Stimulated activated naive B cell treated with anti-CD40 and anti-IgM and Interleukin-4, amounts not matched to agents 10 μg/mL and 1 μg/mL and 100 μg/mL, for 72 hours (primary cell): ENCODE data around the gene IMPG1.

ENCODE experiments used
- ATAC-seq, 2 donors: fragments of 150-1000 bp; cut with Tn5 transposase; replicated peaks; 2 replicates each; pipeline ENCODE4 v1.10.0; 2021; ENCODE audit warnings: moderate library complexity in 1 of 2
- DNase-seq: peaks from one replicate; pipeline ENCODE4 v3.0.0; 2021
- H3K27ac Mint-ChIP-seq: one replicate; pipeline ENCODE4 v1.8.0; 2022; ENCODE audit warnings: mild to moderate bottlenecking, mixed read lengths
- H3K27me3 Mint-ChIP-seq, 2 donors: one replicate each; pipeline ENCODE4 v1.8.0; 2022; ENCODE audit warnings: mixed read lengths in 2 of 2
- H3K36me3 Mint-ChIP-seq, 2 donors: one replicate each; pipeline ENCODE4 v1.8.0; 2022; ENCODE audit warnings: mixed read lengths in 2 of 2, mild to moderate bottlenecking in 1 of 2
- H3K4me1 Mint-ChIP-seq, 2 donors: one replicate each; pipeline ENCODE4 v1.8.0; 2022; ENCODE audit warnings: mixed read lengths in 2 of 2, mild to moderate bottlenecking in 1 of 2
- H3K4me3 Mint-ChIP-seq, 2 donors: one replicate each; pipeline ENCODE4 v1.8.0; 2022; ENCODE audit warnings: mild to moderate bottlenecking in 2 of 2, mixed read lengths in 2 of 2, moderate library complexity in 1 of 2
- H3K9me3 Mint-ChIP-seq, 2 donors: one replicate each; pipeline ENCODE4 v1.8.0; 2022; ENCODE audit warnings: mixed read lengths in 2 of 2, mild to moderate bottlenecking in 1 of 2

The IMPG1 gene

GRCh38 chr6:76072562-76072961 is at the start of gene IMPG1:
IMPG1 (minus strand) TSS chr6:76072662; CDS start chr6:76072488, 174 bp downstream.
- Mint-ChIP-seq H3K27ac (no peak within 1 kb of the TSS), H3K4me3 (no peak within 1 kb of the TSS), H3K9me3 (peaks cover 13 to 14% of the 10 kb centered on the region in 2 donors), H3K27me3 (no peaks in the 10 kb centered on the region), H3K4me1 (no peaks in the 10 kb centered on the region), H3K36me3 (no peaks in the 10 kb centered on the region)
- no peak for DNase-seq
- ATAC-seq, result no peak

GRCh38 chr6:76120302-76120701 is 47.8 kb upstream of the IMPG1 start:
- Mint-ChIP-seq H3K36me3 (no peaks in the 10 kb centered on the region), H3K4me3 (no peak overlapping the region), H3K4me1 (no peaks in the 10 kb centered on the region), H3K27ac (no peak overlapping the region), H3K9me3 (peaks cover 13 to 16% of the 10 kb centered on the region in 2 donors), H3K27me3 (no peaks in the 10 kb centered on the region)
- ATAC-seq, result no peak
- DNase-seq, result no peak

- no peak overlapping the region for H3K4me3 Mint-ChIP-seq
- H3K4me1 Mint-ChIP-seq, result no peaks in the 10 kb centered on the region
- no peaks in the 10 kb centered on the region for H3K27me3 Mint-ChIP-seq
- H3K27ac Mint-ChIP-seq, result no peak overlapping the region
- H3K9me3 Mint-ChIP-seq, result peaks cover 9 to 11% of the 10 kb centered on the region in 2 donors
- no peaks in the 10 kb centered on the region for H3K36me3 Mint-ChIP-seq
- ATAC-seq, result no peak
- no peak for DNase-seq
These were observed 819 bp upstream of the IMPG1 start for GRCh38 chr6:76073281-76073680.

GRCh38 chr6:76057469-76057868 is 15.0 kb downstream of the IMPG1 start:
- no peak overlapping the region for H3K27ac Mint-ChIP-seq
- H3K27me3 Mint-ChIP-seq, result no peaks in the 10 kb centered on the region
- no peak for DNase-seq
- no peak for ATAC-seq
- no peak overlapping the region for H3K4me3 Mint-ChIP-seq
- no peaks in the 10 kb centered on the region for H3K4me1 Mint-ChIP-seq
- no peaks in the 10 kb centered on the region for H3K36me3 Mint-ChIP-seq
- peaks cover 4 to 5% of the 10 kb centered on the region in 2 donors for H3K9me3 Mint-ChIP-seq

- ATAC-seq, result no peak
- Mint-ChIP-seq H3K4me3 (no peak overlapping the region), H3K9me3 (peaks cover 4 to 5% of the 10 kb centered on the region in 2 donors), H3K27ac (no peak overlapping the region), H3K36me3 (no peaks in the 10 kb centered on the region), H3K27me3 (no peaks in the 10 kb centered on the region), H3K4me1 (no peaks in the 10 kb centered on the region)
- DNase-seq, result no peak
These were observed 20.1 kb downstream of the IMPG1 start for GRCh38 chr6:76052314-76052713.

GRCh38 chr6:76043690-76044089 is 28.8 kb downstream of the IMPG1 start:
- no peaks in the 10 kb centered on the region for H3K27me3 Mint-ChIP-seq
- H3K9me3 Mint-ChIP-seq, result peaks cover 5 to 11% of the 10 kb centered on the region in 2 donors
- H3K36me3 Mint-ChIP-seq, result no peaks in the 10 kb centered on the region
- no peak overlapping the region for H3K27ac Mint-ChIP-seq
- H3K4me1 Mint-ChIP-seq, result no peaks in the 10 kb centered on the region
- H3K4me3 Mint-ChIP-seq, result no peak overlapping the region
- ATAC-seq, result no peak
- no peak for DNase-seq

GRCh38 chr6:76035713-76036112 is 36.7 kb downstream of the IMPG1 start:
- DNase-seq (no peak), ATAC-seq (no peak)
- no peaks in the 10 kb centered on the region for H3K36me3 Mint-ChIP-seq
- H3K4me1 Mint-ChIP-seq, result no peaks in the 10 kb centered on the region
- no peaks in the 10 kb centered on the region for H3K27me3 Mint-ChIP-seq
- H3K4me3 Mint-ChIP-seq, result no peak overlapping the region
- no peak overlapping the region for H3K27ac Mint-ChIP-seq
- H3K9me3 Mint-ChIP-seq, result peaks cover 4 to 7% of the 10 kb centered on the region in 2 donors

- peaks cover 27 to 28% of the 10 kb centered on the region in 2 donors for H3K9me3 Mint-ChIP-seq
- H3K4me3 Mint-ChIP-seq, result no peak overlapping the region
- DNase-seq (no peak), ATAC-seq (no peak)
- H3K36me3 Mint-ChIP-seq, result peaks cover 0 to 6% of the 10 kb centered on the region in 2 donors
- no peaks in the 10 kb centered on the region for H3K27me3 Mint-ChIP-seq
- no peaks in the 10 kb centered on the region for H3K4me1 Mint-ChIP-seq
- H3K27ac Mint-ChIP-seq, result no peak overlapping the region
These were observed 46.4 kb downstream of the IMPG1 start for GRCh38 chr6:76026101-76026500.

GRCh38 chr6:76014626-76015530 is 57.6 kb downstream of the IMPG1 start:
- H3K4me1 Mint-ChIP-seq, result no peaks in the 10 kb centered on the region
- no peak for ATAC-seq
- H3K36me3 Mint-ChIP-seq, result no peaks in the 10 kb centered on the region
- DNase-seq, result no peak
- H3K4me3 Mint-ChIP-seq, result no peak overlapping the region
- no peaks in the 10 kb centered on the region for H3K27me3 Mint-ChIP-seq
- peaks cover 5 to 6% of the 10 kb centered on the region in 2 donors for H3K9me3 Mint-ChIP-seq
- no peak overlapping the region for H3K27ac Mint-ChIP-seq

- Mint-ChIP-seq H3K27ac (no peak overlapping the region), H3K4me3 (no peak overlapping the region), H3K36me3 (no peaks in the 10 kb centered on the region), H3K27me3 (no peaks in the 10 kb centered on the region), H3K4me1 (no peaks in the 10 kb centered on the region), H3K9me3 (no peaks in the 10 kb centered on the region)
- no peak for DNase-seq
- peak; percentile 45 to 83 for ATAC-seq
These were observed 68.3 kb downstream of the IMPG1 start for GRCh38 chr6:76004202-76004601.

- Mint-ChIP-seq H3K27ac (no peak overlapping the region), H3K9me3 (no peaks in the 10 kb centered on the region), H3K4me3 (no peak overlapping the region), H3K27me3 (no peaks in the 10 kb centered on the region), H3K4me1 (no peaks in the 10 kb centered on the region), H3K36me3 (no peaks in the 10 kb centered on the region)
- DNase-seq (no peak), ATAC-seq (no peak)
These were observed 68.8 kb downstream of the IMPG1 start for GRCh38 chr6:76003686-76004085.

- Mint-ChIP-seq H3K9me3 (no peaks in the 10 kb centered on the region), H3K36me3 (no peaks in the 10 kb centered on the region), H3K4me3 (no peak overlapping the region), H3K4me1 (no peaks in the 10 kb centered on the region), H3K27me3 (no peaks in the 10 kb centered on the region), H3K27ac (no peak overlapping the region)
- DNase-seq (no peak), ATAC-seq (no peak)
These were observed 69.3 kb downstream of the IMPG1 start for GRCh38 chr6:76003113-76003512.

GRCh38 chr6:76000629-76001028 is 71.8 kb downstream of the IMPG1 start:
- Mint-ChIP-seq H3K27me3 (no peaks in the 10 kb centered on the region), H3K4me3 (no peak overlapping the region), H3K27ac (no peak overlapping the region), H3K9me3 (peaks cover 0 to 3% of the 10 kb centered on the region in 2 donors), H3K36me3 (no peaks in the 10 kb centered on the region), H3K4me1 (no peaks in the 10 kb centered on the region)
- ATAC-seq (no peak), DNase-seq (no peak)

GRCh38 chr6:75997696-75998095 is 74.8 kb downstream of the IMPG1 start:
- Mint-ChIP-seq H3K9me3 (peaks cover 0 to 4% of the 10 kb centered on the region in 2 donors), H3K27me3 (no peaks in the 10 kb centered on the region), H3K36me3 (no peaks in the 10 kb centered on the region), H3K27ac (no peak overlapping the region), H3K4me1 (no peaks in the 10 kb centered on the region), H3K4me3 (no peak overlapping the region)
- no peak for DNase-seq
- no peak for ATAC-seq
